GM18505 (cell line): Measurements from ENCODE around the gene ANKRD13B.
A peak's percentile ranks its signal among the peaks of the same experiment; 100 is the strongest.

ENCODE experiments used
- ATAC-seq: cut with Tn5 transposase; IDR thresholded peaks from one replicate; pipeline ENCODE4 v1.9.1; 2021; ENCODE audit not compliant: unreplicated experiment
- POLR2A ChIP-seq: IDR thresholded peaks from 4 replicates; pipeline ENCODE4 v1.6.1; 2011; ENCODE audit warnings: borderline replicate concordance; ENCODE audit not compliant: insufficient read depth, insufficient read length; ENCODE audit errors: extremely low read depth

ANKRD13B gene

GRCh38 chr17:29615048-29615385 lies 22.1 kb downstream of the ANKRD13B start:
- no peak for ATAC-seq

DNA sequence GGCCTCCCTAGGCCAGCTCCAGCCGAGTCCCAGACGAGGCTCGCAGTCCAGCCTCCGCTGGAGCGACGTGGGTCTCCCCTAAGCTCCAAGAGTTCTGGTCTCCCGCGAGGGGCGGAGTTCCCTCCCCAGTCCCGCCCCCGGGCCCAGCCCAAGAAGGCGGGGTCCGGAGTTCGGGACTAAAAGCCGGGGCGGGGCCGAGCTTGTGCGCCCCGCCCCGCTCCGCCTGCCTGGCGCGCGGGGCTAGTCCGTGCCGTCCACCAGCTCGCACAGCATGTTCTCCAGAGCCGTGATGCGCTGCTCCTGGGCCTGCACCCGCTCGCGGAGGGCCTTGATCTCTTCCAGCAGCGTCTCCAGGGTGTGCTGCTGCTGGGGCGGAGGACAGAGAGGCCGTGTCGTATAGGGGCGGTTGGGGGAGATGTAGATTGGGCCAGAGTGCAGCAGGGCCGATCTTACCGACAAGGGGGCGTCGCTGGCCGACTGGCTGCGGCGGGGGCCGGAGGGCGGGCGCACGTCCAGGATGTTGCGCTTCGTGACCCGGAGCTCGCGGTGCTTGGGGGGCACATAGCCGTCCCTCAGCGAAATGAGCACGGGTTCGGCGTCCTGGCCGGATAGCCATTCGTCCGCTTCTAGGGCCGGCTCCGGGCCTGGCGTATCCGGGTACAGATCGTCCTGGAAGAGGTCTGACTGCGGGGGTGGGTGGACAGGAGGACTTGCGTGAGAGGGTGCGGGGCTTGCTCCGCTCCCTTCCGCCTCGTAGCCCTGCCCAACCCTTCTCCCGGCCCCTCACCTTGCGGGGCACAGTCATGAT lies 22.8 kb downstream of the ANKRD13B start:
- peak; percentile 49 for ATAC-seq
- TF ChIP-seq POLR2A: no peak

More at GRCh38 chr17:29615048-29615385, 22.1 kb downstream of the ANKRD13B start:
- TF ChIP-seq POLR2A: no peak

DNA sequence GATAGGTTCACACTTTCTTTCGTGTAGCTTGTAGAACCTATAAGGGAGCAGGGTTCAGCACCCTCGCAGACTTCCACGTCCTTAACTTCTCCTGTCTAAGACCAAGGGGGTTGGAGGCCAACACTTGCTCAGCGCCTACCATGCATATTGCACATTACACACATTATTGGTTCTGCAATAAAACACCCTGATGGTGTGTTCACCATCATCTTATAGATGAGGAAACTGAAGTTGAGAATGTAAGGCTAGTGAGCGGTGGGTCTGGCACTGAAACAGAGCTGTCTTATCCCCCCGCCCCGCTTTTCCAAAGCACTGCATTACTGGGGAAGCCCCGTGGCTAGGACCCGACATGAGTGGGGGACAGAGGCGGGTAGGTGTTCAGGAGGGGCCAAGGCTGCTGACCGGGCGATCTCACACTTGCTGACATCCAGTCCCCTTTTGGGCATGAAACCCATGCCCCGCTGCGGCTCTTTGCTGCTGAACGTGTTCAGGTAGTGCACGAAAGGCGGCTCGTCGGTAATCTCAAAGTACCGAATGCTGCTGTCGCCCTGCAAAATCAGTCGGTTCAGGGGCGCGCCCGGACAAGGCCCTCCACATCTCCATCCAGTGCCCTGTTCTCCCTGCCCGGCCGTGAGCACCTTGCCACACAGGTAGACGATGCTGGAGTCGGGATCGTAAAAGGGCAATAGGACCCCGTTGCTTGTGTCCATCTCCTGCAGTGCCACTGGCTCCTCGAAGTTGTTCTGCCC lies 23.5 kb downstream of the ANKRD13B start:
- no peak for TF ChIP-seq POLR2A

DNA sequence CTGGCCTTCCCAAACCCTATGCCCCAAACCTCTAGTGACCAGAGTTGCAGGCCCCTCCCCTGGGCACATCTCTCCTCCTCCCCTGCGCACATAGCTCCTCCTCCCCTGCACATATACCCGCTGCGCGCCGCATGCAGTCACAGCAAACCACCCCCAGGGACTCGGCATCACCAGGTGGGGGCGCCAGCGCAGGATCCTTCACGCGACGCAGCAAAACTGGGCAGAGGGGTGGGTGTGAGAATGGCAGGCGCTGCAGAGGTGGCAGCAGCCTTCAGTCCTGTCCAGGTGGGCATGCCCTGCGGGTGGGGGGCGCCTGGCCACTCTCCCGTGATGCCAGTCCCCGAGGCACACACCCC lies 24.2 kb downstream of the ANKRD13B start:
- peak; percentile 40 for ATAC-seq

More for the DNA sequence above, 23.5 kb downstream of the ANKRD13B start:
- no peak for ATAC-seq

DNA sequence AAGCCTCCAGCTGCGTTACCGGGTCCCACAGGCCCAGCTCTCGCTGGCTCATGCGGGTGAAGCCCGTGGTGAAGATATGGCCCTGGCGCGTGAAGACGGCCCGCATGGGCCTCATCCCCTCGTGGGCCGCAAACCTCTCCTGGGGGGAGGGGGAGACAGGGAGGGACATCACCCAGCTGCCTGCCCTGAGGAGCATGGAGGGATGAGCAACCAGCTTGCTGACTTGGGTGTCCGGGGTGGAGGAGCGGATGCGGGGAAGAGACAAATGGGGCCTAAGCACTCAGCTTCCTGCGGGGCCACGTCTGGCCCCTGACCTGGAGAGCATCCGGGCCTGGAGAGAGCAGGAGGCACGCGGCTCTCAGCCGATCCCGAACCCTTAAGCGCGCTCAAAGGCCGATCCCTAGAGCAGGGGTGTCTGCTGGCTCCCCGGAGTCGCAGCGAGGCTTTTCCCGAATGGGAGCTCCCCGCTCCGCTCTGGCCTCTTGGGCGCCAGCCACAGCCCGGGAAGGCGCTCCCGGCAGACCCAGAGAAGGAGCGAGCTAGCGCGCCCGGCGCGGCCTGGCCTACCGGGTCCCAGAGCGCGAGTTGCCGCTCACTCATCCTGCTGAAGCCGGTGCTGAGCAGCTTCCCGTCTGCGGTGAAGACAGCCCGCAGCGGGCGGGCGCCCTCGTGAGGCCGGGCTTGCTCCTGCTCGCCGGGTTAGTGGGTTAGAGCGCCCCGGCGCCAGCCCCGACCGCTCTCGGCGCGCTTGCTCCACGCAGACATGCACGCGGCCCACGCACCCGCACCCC lies 24.7 kb downstream of the ANKRD13B start:
- peak; percentile 61 for TF ChIP-seq POLR2A
- peak; percentile 8 for ATAC-seq

More for the DNA sequence above, 24.2 kb downstream of the ANKRD13B start:
- peak; percentile 44 for TF ChIP-seq POLR2A

GRCh38 chr17:29618272-29619065 lies 25.5 kb downstream of the ANKRD13B start:
- no peak for ATAC-seq
- no peak for TF ChIP-seq POLR2A

DNA sequence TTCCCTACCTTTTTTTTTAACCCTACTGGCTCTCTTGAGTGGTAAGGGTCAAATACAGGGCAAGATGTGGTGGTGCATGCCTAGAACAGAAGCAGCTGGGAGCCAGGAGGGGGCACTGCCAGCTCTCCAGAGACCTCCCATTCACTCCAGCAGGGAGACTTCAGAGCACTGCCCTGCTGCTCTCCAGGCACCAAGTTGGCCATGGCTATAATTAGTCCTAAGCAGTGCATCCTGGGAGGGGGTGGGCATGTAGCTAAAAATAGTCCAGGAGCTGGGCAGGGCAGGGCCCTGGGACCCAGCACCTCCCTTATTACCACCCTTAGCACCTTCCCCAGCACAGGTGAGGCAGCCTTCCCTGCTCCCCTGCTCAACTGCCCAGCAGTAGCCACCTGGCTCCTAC lies 26.3 kb downstream of the ANKRD13B start:
- TF ChIP-seq POLR2A: no peak
- no peak for ATAC-seq

GRCh38 chr17:29620271-29620670 lies 27.3 kb downstream of the ANKRD13B start:
- no peak for TF ChIP-seq POLR2A
- no peak for ATAC-seq

DNA sequence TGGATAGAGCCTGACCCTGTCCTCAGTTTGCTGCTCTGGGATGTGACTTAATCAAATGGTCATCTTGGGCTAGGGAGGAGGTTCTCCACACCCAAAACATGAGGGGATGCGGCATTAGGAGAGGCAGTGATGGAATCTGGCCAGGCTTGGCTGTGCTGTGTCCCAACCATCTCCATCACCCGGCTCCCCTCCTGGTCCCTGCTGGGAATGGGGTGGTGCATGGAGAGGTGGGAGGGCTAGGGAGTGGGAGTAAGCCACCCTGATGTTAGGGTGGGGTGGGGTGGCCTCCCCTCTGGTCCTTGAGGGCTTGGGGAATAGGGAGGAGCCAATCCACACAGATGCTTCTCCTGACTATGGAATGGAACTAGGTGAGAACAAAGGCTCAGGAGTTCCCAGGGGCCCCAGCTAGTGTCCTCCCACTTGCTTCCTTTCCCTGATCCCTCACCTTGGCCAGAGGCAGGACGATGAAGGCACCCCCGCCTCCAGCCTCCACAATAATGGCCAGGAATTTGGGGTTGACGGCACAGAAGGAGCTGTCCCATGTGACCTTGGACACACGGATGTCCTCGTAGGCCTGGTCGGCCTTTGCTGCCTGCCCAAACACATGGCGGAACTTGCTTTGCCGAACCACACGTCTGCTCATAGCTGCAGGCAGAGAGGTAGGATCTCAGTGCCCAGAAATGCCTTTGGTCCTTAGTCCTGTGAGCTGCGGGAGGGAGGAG lies 28.0 kb downstream of the ANKRD13B start:
- TF ChIP-seq POLR2A: no peak
- ATAC-seq: no peak

- no peak for TF ChIP-seq POLR2A
- ATAC-seq: no peak
Measured at GRCh38 chr17:29621751-29622194, 28.8 kb downstream of the ANKRD13B start.

DNA sequence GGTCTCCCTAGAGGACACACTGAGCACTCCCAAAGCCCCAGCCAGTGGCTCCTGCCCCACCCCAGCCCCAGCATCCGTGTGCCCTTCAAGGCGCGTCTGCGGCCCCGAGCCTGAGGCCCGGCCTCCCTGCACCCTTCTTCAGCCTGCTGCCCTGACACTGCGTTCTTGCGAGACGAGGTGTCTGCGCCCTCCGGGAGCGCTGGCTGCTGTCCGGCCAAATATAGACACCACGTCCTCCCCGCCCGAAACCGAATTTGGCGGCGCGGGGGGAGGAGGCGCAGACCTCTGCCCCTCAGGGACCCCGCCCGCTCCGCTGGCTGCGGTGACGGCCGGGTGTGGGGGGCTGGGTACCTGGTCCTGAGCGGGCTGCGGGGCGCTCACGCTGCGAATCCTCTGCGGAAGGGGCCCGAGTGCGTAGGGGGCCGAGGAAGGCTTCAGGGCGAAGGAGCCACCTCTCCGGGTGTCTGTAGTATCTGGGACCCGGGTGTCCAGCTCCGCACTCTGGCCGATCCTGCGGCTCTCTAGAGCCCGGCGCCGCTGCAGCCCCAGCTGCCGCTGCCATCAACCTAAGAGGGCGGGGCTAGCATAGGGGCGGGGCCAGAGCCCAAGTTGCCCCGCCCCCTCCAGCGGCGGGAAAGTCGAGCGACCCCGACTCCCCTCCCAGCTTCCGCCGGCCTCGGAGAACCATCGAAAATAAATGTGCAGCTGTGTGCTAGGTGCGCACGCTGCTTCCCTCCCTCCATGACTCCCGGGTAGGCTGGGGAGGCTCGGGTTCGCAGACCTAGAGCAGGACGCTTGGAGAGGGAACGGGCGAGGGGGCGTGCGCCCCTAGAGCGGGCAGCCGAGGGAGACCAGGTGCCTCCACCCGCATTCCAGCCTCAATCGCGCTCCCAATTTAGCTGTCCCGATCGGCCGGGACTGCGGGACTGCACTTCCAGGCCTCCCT lies 29.7 kb downstream of the ANKRD13B start, which contains the start of gene CORO6:
TSS of gene CORO6 (minus strand) at position 576 of the 946 bp plus-strand sequence. CDS start 1,491 bp downstream, outside the sequence.
- no peak for TF ChIP-seq POLR2A
- no peak for ATAC-seq
